Superior temporal gyrus (tissue), 1 donor: ENCODE data around the gene SNX27.
"Not testable (repeated sequence)": the region's sequence is repeated elsewhere in the genome, so short reads cannot be mapped to it uniquely, and the experiment has no call there.

ENCODE experiments used
- DNase-seq: peaks from one replicate; pipeline ENCODE4 v3.0.0-alpha.2; 2016; ENCODE audit errors: extremely low spot score

SNX27 gene

DNA sequence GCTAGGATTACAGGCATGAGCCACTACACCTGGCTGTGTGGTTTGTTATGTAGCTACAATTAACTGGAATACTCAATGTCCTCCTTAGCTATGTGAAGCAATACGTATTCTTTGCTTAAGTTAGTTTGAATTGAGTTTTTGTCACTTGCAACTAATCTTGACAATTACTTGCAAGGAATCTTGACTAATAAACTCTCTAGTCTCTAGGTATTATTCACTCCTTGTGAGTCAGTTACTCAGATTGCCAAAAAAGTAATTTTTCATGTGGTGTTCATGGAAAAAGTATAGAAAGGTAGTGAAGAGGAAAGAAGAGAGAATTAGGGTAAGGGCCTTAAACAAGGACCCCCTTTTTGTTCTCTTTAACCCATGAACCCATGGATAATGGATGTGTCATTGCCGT is 7.6 kb upstream of the SNX27 start:
- DNase-seq, result no peak

DNA sequence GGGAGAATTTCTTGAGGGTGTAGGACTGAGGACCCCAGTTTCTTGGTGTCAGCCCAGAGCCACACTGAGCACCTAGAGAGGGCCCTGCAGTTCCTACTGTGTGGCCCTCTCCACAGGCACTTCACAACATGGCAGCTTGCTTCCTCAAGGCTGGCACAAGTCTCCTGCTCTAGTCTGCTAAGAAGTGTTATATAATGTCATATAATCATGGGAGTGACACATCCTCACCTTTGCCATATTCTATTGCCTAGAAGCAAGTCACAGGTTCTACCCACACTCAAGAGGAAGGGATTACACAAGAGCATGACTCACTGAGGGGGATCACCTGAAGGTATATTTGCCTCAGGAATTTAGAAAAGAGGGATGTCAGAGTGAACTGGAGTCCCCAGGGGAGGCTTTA is 5.5 kb upstream of the SNX27 start:
- DNase-seq, result no peak

DNA sequence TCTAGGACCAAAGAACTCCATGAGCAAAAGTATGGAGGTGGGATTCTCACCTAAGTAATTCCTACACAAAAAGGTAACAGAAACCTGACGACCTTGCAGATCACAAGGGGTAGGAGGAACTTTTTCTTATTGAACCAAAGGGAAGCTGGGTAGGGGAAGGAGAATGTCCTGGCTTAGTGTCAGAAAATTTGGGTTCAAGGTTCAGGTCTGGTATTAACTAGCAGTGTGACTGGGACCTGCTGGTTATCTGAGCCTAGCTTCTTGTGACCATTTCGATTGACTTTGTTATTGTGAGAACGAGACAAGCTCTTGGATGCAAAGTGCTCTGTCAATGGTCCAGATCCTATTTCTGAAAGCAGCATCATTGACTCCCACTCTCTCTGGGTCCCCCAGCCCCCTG is 5.0 kb upstream of the SNX27 start:
- DNase-seq, result no peak

DNA sequence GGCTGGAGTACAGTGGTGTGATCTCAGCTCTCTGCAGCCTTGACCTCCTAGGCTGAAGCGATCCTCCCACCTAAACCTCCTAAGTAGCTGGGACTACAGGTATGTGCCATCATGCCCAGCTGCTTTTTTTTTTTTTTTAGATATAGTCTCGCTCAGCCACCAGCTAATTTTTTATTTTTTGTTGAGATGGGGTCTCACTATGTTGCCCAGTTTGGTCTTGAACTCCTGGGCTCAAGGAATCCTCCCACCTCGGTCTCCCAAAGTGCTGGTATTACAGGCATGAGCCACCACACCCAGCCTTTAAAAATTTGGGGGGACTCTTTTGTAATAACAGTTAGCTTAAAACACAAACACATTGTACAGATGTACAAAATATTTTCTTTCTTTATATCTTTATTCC is 1.7 kb upstream of the SNX27 start:
- no peak for DNase-seq

DNA sequence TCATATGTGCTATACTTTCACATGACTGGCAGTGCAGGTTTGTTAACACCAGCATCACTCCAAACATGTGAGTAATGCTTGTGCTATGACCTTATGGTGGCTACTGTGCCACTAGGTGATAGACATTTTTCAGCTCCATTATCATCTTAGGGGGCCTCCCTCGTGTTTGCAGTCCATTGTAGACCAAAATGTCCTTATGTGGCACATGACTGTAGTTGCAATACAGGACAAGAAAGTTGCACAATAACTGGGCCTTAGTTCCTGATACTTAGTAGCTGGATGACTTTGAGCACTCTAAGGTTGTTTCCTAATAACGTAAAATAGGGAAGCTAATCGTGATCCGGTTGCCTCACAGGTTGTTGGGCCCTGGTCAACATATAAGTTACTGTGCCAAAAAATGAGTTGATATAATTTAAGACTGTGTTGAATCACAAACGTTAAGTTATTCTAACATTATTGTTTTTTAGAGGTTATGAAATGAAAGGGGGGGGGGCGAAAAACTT is 511 bp upstream of the SNX27 start:
- peak; percentile 67 for DNase-seq

DNA sequence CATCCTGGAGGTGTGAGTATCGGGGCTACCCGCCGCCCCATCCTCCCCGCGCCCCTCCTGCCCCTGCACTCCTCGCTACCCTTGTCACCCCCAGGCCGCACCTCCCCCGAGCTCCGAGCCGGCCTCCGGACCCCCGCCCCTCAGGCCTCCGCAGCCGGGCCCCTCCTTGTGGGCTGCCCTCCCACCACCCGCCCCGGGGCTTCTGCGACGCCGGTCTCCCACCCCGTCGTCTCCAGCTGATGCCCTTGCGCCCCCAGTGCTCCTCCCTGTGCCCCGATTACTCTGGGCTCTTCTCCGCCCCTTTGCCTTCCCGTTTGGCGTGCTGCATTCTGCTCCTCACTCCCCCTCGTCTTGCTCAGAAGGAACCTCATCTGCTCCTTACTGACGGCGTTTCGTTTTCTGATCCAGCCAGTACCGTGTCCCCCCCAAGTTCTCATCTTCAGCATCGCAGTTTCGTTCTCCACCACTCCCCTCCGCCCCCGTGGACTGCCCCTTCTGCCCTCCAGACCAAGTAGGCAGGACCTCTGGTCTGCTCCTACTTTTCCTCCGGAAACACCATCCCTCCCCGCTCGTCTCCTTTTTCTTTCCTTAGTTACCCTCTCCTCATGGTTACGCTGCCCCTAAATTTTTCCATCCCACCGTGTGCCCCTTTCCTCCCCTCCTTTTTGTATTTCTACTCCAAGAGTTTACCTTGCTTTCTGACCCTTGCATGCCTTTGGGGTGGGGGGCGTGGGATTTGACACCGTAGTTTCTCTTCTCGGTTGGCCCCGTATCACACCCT is 841 bp downstream of the SNX27 start:
- no peak for DNase-seq

DNA sequence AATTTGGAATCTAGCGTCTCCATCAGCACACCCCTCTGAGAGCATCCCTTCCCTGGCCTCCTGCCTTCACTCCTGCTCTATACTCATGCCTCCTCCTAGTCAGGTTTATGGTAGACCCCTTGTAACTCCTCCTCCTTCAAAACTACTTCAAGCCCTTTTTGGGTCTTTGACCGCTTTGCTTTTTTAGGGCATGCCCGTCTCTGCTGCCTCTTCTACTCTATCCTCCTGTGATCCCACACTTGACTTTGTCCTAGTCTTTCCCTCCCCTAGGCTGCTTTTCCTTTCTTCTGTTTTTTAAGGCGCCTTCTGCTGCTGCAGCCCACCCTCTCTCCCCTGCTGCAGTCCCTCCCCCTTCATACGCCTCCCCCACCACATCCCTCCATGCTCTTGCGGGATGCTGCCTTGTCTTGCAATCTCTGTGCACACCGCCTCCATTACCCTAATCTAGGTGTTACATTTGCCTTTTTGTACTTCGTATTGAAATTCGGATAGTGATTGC is 1.5 kb downstream of the SNX27 start:
- no peak for DNase-seq

DNA sequence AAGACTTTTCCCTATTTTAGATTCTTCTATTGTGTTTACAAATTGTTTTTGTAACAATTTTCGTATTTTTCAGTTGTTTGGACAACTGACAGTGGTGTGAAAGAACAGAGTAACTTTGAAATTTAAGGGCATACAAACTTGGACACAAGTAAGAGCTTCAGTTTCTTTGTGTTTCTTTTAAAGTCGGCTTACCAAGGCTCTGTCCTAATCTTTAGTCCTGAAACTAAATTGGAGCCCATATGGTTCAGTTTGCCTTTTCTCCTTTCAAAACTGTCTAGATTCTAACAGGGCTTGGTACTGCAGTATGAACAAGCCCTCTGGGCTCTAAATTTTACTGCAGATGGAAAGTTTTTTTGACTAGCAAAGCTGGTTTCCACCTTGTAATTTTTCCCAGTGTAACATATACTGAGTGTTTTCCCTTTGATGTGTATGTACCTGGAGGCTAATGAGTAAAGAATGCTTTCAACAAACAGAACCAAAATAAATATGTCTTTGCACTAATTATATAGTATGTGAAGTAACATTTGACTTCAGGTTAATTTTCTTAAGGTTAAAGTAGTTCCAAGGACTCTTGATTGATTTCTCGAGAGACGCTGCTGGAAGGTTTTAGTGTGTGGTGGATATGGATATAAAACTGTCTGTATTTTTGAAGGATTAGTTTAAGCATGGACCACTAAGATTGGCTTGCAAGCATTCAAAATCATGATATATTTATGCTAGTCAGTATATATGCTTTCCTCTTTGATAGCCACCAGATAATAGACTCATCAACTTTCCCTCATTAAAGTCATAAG is 4.1 kb downstream of the SNX27 start:
- DNase-seq, result no peak

DNA sequence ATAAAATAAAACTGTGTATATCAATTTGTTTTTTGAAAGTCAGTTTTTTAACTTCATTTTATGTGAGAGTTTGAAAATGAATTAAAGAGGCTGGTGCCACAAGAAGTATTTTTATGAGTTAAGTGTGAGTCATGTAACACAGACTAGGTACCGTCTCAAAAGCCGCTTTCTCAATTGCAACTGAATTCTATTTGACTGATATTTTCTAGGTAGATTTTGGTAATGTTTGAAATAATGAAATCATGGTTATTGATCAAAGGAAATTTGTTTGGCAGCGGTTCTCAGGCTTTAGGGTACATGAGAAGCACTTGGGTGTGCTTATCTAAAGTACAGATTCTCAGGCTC is 4.6 kb downstream of the SNX27 start:
- DNase-seq, result no peak

DNA sequence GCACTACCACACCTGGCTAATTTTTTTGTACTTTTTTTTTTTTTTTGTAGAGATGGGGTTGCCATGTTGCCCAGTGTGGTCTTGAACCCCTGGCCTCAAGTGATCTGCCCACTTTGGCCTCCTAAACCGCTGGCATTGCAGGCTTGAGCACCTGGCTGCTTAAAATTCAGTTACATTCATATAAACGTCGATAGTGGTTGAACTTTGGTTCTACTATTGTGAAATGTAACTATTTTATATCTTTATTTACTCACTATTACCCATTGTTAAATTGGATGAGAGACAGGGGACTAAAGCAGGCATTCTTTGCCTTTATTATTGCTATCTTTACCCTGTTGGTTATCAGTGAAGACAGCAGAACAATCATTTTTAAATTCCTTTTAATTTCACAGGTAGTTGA is 6.2 kb downstream of the SNX27 start:
- DNase-seq, result no peak

DNA sequence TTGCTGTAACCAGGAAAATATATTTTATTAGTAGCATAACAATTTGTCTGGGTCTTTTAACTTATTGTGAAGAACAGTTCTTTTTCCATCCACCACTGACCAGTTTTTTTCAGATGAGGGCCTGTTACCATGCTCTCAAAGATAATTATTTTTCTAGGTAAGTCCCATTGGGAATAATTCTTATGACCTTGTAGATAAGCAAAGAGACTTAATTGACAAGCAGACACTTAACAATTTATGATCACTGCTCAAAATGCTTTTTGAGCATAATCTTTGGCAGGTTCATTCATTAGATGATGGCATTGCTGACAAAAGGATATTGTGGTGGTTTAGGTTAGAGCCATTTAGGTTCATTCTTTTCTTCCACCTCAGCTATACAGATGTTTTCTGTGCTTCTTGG is 6.6 kb downstream of the SNX27 start:
- no peak for DNase-seq

DNA sequence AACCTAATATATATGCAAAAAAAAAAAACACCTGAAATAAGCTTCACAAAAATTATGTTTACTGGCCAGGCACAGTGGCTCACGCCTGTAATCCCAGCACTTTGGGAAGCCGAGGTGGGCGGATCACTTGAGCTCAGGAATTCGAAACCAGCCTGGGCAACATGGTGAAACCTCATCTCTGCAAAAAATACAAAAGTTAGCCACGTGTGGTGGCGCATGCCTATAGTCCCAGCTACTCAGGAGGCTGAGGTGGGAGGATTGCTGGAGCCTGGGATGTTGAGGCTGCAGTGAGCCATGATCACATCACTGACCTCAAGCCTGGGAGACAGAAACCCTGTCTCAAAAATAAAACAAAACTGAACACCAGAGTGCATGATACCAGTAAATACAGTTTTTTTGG is 7.1 kb downstream of the SNX27 start:
- DNase-seq, result not testable (repeated sequence)

DNA sequence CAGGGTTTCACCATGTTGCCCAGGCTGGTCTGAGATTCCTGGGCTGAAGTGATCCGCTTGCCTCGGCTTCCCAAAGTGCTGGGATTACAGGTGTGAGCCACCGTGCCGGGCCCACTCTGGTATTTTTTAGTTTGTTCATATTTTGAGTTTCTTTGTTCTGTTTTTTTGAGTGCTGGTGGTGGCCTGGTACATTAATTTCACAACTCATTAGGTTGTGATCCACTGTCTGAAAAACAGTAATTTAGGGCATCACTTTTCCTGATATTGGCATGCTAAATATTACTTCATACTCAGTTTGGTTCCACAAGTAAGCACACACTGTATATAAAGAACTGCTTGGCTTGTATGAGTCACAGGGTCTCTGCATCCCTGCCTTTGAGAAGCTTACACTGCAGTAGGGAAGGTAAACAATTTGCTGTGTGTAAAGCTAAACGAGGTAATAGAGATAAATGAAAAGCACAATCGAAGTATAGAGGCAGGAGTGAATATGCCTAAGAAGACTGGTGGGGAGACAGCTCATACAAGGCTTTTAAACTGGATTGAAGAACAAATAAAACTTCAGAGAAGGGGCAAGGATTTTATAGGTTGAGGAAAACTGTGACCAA is 7.7 kb downstream of the SNX27 start:
- no peak for DNase-seq

DNA sequence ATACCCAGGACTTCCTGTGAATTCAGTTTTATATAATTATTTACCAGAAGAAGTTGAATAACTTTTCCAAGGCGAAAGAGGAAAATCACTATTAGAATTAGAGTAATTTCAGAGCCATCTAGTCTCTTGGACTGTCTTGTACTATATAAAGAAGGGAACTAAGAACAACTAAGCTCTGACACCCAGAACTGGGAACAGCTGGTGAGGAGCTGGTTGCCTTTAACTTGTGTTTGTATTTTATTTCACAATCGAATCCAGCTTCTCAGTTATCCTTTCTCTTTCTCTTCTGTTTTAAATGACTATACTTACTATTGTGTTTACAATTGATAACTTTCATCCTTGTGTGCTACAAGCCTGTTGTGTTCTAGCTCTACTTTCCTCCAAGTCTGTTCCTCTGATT is 8.4 kb downstream of the SNX27 start:
- DNase-seq, result no peak

DNA sequence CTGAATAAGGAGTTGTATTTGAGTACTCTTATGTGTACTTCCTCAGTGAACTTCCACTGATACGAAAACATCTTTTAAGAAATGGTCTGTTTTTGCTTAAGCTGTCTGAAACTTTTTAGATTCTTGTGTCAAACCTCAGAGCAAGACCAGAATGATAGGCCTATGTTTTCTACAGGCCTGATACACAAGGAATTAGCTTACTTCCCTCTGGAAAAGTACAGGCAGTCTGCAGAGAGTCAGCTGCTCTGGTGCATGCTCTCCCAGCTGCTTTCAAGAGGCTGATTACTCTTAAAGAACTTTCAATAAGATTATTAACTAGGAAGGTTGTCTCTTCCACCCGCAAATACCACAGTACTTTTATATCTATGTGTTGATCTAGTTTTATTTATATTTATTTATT is 9.5 kb downstream of the SNX27 start:
- peak; percentile 49 for DNase-seq

DNA sequence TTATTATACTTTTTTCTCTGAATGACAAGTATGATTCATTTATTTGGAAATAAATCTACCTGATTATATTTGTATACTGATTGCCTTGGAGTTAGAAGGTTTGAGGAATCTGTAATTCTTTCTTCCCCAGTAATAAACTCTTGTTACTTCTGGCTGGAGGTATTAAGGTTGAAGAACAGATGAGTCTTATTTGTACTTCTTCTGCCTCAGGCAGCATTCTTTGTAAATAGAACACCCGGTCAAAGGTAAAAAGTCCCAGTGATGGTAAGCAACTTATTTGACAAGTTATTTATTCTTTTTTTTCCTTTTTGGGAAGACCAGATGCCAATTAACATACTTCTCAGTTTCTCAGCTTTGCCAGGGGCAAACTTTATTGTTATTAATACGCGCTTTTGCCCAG is 12.9 kb downstream of the SNX27 start:
- DNase-seq, result no peak

DNA sequence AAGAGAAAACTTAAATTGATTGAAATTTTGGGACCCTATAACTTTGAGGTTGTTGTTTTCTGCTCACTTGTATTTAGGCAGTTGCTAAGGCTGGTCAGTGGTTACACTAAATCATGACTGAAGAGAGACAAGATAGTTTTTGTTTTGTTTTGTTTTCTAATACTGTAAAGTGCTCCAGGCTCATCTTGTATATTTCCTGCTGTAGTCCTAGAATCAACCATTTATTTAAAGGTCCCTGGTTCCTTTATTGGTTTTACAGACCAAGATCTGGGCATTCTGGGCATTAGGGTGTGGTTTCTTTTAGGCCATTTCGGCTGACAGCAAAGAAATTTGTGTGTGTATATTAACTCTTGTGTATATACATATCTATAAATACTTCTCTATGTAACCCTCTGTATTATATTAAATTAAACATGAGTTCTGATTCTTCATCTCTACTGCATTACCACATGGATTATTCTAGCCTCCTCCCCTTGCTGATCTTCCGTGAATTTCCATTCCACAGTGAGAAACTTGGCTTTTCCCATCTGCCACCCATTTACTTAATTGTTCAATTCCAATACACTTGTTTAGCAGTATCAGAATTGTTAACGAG is 15.0 kb downstream of the SNX27 start:
- no peak for DNase-seq

DNA sequence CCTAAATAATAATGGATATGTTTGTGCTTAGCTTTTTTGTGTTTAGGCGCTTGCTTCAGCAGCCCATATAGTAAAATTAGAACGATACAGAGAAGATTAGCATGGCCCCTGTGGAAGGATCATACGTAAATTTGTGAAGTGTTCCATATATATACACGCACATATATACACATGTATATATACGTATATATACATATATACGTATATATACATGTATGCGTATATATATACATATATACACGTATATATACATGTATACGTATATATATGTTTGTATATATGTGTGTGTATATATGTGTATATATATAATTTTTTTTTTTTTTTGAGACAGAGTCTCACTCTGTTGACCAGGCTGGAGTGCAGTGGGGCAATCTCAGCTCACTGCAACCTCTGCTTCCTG is 17.4 kb downstream of the SNX27 start:
- no peak for DNase-seq

DNA sequence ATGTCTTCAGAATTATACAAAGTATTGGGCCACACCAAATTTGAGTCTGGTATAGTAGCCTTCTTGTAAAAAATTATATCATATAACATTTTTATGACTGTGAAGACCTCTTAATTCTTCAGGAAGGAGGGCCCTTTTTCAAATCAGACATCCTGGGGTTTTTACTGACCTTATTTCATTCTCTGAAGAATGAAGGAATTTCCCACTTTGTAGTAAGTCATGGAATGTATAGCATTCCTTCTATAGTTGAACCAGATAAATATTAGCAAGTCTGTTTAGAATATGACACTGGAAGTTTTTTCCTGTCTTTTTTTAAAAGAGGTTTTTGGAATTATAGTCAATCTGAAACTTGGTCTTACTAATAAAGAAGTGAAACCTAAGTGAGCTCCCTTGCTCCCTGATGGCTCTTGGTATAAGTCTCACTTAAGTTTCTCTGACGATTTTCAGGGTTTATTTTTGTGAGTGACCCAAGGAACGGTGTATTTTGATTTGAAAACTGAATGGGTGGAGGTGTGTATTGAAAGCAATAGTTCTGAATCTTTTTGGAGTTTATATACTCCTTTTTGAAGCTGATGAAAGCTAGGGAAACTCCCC is 23.7 kb downstream of the SNX27 start:
- no peak for DNase-seq

DNA sequence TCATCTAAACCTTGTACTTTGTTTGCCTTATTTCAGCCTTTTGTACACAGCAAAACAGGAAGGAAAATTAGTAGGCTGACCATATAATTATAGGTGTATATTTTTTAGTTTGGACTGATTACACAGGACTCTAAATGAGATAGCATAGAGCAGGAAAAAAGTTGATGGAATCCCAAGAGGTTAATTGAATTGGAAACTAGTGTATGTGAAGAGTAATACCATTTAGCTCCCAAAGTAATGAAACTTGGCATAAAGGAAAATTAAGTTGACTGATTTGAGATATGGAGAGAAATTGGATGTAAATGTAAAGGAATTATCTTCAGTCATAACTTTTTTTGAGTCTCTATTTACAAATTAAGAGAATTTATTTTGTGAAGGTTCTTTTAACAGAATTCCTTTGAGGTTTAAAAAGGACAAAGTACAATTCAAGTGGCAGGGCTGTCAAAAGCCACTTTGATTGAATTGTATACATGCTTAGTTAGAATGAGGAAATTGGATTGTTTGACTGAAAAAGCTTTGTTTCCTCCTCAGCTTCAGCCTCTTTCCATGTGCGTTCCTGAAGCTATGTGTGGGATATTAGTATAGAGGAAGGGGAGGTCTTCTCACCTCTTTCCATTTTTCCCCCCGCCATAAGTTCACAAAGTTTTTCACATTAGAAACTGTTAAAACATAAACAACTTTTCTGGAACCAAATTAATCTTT is 26.4 kb downstream of the SNX27 start:
- no peak for DNase-seq

DNA sequence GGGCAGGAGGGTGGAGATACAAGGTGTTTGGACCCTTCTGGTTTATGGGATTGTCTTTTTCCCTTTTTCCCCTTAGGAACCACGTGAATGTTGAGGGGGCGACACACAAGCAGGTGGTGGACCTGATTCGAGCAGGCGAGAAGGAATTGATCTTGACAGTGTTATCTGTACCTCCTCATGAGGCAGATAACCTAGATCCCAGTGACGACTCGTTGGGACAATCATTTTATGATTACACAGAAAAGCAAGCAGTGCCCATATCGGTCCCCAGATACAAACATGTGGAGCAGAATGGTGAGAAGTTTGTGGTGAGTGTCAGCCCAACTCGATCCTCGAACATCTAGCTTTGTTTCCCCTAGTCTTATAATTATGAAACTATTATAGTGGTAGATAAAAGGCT is 27.0 kb downstream of the SNX27 start:
- DNase-seq, result no peak
